OCI-LY7 (cell line): ENCODE data around the gene TBC1D5.

ENCODE experiments used
- EZH2phosphoT487 ChIP-seq: fragments of 200-600 bp; sonication (generic); IDR thresholded peaks from 2 replicates; pipeline ENCODE4 v1.6.1; 2018; ENCODE audit warnings: low read depth, borderline replicate concordance, mild to moderate bottlenecking, mixed run types, antibody characterized with exemption, low read length, moderate library complexity, mixed read lengths
- TF ChIP-seq, protein P1 (sequence below): fragments of 200-600 bp; sonication (generic); conservative IDR thresholded peaks from 2 replicates; pipeline ENCODE4 v1.5.1; 2014; ENCODE audit warnings: mild to moderate bottlenecking, antibody characterized with exemption, low read length, moderate library complexity, mixed read lengths

DNA sequence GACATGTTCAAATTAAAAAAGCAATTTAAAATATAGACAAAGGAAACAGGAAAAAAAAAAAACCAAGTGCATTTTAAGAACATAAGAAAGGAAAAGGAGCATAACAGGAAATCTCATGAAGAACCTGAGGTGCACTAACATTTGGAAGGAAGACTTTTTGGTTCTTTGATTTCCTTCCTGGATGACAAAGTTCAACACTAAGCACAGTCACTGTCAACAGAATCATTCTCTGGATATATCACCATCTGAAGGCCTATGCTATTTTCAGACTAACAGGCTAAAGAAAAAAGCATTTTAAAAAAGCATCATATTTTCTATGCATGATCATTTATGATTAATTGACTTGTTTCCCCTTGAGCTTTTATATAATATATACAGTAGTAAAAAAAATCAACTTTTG lies 508.0 kb downstream of the TBC1D5 start:
- TF ChIP-seq, protein P1, sequence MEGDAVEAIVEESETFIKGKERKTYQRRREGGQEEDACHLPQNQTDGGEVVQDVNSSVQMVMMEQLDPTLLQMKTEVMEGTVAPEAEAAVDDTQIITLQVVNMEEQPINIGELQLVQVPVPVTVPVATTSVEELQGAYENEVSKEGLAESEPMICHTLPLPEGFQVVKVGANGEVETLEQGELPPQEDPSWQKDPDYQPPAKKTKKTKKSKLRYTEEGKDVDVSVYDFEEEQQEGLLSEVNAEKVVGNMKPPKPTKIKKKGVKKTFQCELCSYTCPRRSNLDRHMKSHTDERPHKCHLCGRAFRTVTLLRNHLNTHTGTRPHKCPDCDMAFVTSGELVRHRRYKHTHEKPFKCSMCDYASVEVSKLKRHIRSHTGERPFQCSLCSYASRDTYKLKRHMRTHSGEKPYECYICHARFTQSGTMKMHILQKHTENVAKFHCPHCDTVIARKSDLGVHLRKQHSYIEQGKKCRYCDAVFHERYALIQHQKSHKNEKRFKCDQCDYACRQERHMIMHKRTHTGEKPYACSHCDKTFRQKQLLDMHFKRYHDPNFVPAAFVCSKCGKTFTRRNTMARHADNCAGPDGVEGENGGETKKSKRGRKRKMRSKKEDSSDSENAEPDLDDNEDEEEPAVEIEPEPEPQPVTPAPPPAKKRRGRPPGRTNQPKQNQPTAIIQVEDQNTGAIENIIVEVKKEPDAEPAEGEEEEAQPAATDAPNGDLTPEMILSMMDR, result no peak
- TF ChIP-seq EZH2phosphoT487, result no peak
